Skeletal muscle satellite cell (primary cell): Measurements from ENCODE around the gene RAPGEF5.
"Not testable (repeated sequence)": the region's sequence is repeated elsewhere in the genome, so short reads cannot be mapped to it uniquely, and the experiment has no call there.

Experiments
- H3K27me3 ChIP-seq: 2 replicates; pipeline ENCODE4 v1.7.0; 2013; ENCODE audit warnings: low read length; ENCODE audit not compliant: control insufficient read depth, insufficient read depth
- H3K36me3 ChIP-seq: 2 replicates; pipeline ENCODE4 v1.7.0; 2013; ENCODE audit warnings: mild to moderate bottlenecking, control low read depth, low read length; ENCODE audit not compliant: insufficient read depth
- H3K4me1 ChIP-seq: 2 replicates; pipeline ENCODE4 v1.7.0; 2013; ENCODE audit warnings: low read length; ENCODE audit not compliant: control insufficient read depth, insufficient read depth
- H3K4me2 ChIP-seq: 2 replicates; pipeline ENCODE4 v1.7.0; 2013; ENCODE audit warnings: mild to moderate bottlenecking, low read length
- H3K4me3 ChIP-seq: 2 replicates; pipeline ENCODE4 v1.7.0; 2013; ENCODE audit warnings: low read length
- H3K9ac ChIP-seq: 2 replicates; pipeline ENCODE4 v1.7.0; 2013; ENCODE audit warnings: mild to moderate bottlenecking, low read depth, low read length, moderate library complexity
- H3K9me3 ChIP-seq: replicated peaks from 2 replicates; pipeline ENCODE4 v1.7.0; 2013; ENCODE audit warnings: mild to moderate bottlenecking, control low read depth, low read length

Gene RAPGEF5

DNA sequence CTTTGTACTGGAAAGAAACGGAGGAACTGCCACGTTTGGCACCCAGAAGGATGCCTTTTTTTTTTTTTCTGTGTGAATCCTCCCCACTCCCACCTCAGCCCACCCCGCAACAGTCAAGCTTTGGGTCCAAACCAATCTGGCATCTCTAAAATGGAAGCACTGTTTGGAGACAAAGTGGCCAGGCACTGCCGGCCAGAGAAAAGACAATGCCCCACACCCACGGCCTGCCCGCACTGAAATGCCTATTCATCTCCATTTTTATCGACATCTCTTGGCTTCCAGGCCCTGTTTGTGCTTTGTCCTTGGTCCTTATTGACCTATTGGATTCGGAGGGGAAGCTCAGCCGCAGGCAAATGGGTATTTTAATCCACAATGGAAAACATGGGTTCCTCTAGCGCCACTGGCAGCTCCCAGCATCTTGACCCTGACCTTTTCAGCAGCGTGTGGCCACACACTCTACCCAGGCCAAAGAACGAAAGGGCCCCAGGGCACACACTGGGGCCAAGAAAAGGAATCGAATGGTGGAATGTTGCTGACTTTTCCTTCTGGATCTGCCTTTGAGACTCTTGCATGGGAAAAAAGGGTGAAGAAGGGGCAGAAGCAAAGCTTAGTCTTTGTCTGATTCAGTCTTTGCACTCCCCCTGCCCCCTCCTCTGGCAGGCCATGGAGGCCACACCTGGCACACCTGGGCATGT lies 248.7 kb downstream of the RAPGEF5 start:
- Histone ChIP-seq H3K4me3 (no peak overlapping the region), H3K27me3 (peaks cover 16% of the 10 kb centered on the region), H3K36me3 (no peaks in the 10 kb centered on the region), H3K9ac (no peak overlapping the region), H3K4me2 (no peak overlapping the region), H3K9me3 (no peaks in the 10 kb centered on the region), H3K4me1 (no peaks in the 10 kb centered on the region)

- Histone ChIP-seq H3K9ac (no peak overlapping the region), H3K9me3 (no peaks in the 10 kb centered on the region), H3K36me3 (no peaks in the 10 kb centered on the region), H3K4me2 (no peak overlapping the region), H3K4me1 (no peaks in the 10 kb centered on the region), H3K4me3 (no peak overlapping the region), H3K27me3 (peaks cover 24% of the 10 kb centered on the region)
Measured at GRCh38 chr7:22105550-22105949, 251.4 kb downstream of the RAPGEF5 start.

- H3K27me3 ChIP-seq: peaks cover 19% of the 10 kb centered on the region
- no peaks in the 10 kb centered on the region for H3K4me1 ChIP-seq
- no peaks in the 10 kb centered on the region for H3K36me3 ChIP-seq
- no peak overlapping the region for H3K4me2 ChIP-seq
- no peak overlapping the region for H3K9ac ChIP-seq
- H3K9me3 ChIP-seq: no peaks in the 10 kb centered on the region
- H3K4me3 ChIP-seq: no peak overlapping the region
Measured at GRCh38 chr7:22094413-22095342, 262.3 kb downstream of the RAPGEF5 start.

GRCh38 chr7:22093936-22094335 lies 263.0 kb downstream of the RAPGEF5 start:
- Histone ChIP-seq H3K9ac (no peak overlapping the region), H3K4me1 (no peaks in the 10 kb centered on the region), H3K27me3 (peaks cover 19% of the 10 kb centered on the region), H3K9me3 (no peaks in the 10 kb centered on the region), H3K36me3 (no peaks in the 10 kb centered on the region), H3K4me2 (no peak overlapping the region), H3K4me3 (no peak overlapping the region)

GRCh38 chr7:22093001-22093400 lies 264.0 kb downstream of the RAPGEF5 start:
- Histone ChIP-seq H3K9me3 (no peaks in the 10 kb centered on the region), H3K4me2 (no peak overlapping the region), H3K27me3 (peaks cover 15% of the 10 kb centered on the region), H3K4me3 (no peak overlapping the region), H3K4me1 (no peaks in the 10 kb centered on the region), H3K9ac (no peak overlapping the region), H3K36me3 (no peaks in the 10 kb centered on the region)

DNA sequence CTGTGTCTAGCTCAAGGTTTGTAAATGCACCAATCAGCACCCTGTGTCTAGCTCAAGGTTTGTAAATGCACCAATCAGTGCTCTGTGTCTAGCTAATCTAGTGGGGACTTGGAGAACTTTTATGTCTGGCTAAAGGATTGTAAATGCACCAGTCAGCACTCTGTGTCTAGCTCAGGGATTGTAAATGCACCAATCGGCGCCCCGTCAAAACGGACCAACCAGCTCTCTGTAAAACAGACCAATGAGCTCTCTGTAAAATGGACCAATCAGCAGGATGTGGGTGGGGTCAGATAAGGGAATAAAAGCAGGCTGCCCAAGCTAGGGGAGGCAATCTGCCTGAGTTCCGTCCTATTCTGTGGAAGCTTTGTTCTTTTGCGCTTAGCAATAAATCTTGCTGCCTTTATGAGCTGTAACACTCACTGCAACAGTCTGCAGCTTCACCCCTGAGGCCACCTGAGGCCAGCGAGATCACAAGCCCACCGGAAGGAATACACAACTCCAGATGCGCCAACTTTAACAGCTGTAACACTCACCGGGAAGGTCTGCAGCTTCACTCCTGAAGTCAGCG lies 265.9 kb downstream of the RAPGEF5 start:
- H3K4me2 ChIP-seq, H3K36me3 ChIP-seq, H3K9ac ChIP-seq, H3K4me3 ChIP-seq, H3K4me1 ChIP-seq, H3K9me3 ChIP-seq: not testable (repeated sequence)
- peaks cover 14% of the 10 kb centered on the region for H3K27me3 ChIP-seq

GRCh38 chr7:22090512-22090911 lies 266.4 kb downstream of the RAPGEF5 start:
- Histone ChIP-seq H3K4me1 (no peaks in the 10 kb centered on the region), H3K9me3 (no peaks in the 10 kb centered on the region), H3K27me3 (peaks cover 14% of the 10 kb centered on the region), H3K4me2 (no peak overlapping the region), H3K9ac (no peak overlapping the region), H3K36me3 (no peaks in the 10 kb centered on the region), H3K4me3 (no peak overlapping the region)

GRCh38 chr7:22090107-22090506 lies 266.8 kb downstream of the RAPGEF5 start:
- Histone ChIP-seq H3K9me3 (no peaks in the 10 kb centered on the region), H3K36me3 (no peaks in the 10 kb centered on the region), H3K4me2 (no peak overlapping the region), H3K4me3 (no peak overlapping the region), H3K27me3 (peaks cover 14% of the 10 kb centered on the region), H3K4me1 (no peaks in the 10 kb centered on the region), H3K9ac (no peak overlapping the region)

DNA sequence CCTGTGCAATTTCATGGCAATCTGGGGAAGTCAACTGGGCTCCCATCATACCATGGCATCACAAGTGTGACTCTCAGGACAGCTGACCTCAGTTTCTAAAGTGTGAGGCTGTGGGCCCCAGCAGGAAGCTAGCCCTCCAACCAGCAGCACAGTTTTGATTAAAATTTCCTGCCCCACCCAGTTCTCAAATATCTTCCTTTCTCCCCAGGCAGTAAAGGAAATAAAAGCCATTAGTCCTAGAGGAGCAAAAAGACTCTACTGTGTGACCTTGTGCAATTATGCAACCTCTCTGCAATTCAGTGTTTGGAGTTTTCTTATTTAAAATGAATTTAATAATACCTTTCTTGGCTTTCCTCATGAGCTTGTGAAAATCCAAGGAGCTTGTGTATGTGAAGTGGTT lies 268.1 kb downstream of the RAPGEF5 start:
- Histone ChIP-seq H3K36me3 (no peaks in the 10 kb centered on the region), H3K27me3 (peaks cover 14% of the 10 kb centered on the region), H3K4me1 (peaks cover 2% of the 10 kb centered on the region), H3K9me3 (no peaks in the 10 kb centered on the region), H3K9ac (no peak overlapping the region), H3K4me2 (no peak overlapping the region), H3K4me3 (no peak overlapping the region)

DNA sequence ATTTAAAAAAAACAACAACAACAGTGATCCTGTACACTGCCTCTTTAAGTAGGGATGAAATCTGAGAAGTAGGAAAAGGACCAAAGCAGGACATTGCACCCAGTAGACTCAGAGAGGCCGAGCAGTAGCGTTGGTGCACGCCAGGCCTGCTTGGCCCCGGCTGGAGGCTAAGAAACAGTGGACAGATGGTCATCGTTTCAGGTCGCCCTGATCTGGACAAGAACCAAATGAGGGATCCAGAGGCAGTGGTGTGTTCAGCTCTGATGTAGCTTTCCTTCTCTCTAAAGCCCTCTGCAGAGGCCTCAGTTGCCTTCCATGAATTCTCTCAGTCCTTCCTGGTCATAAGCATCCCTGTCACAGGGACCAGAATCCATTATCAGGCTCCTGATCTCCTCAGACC lies 269.1 kb downstream of the RAPGEF5 start:
- Histone ChIP-seq H3K9ac (no peak overlapping the region), H3K4me2 (no peak overlapping the region), H3K27me3 (peaks cover 10% of the 10 kb centered on the region), H3K4me3 (no peak overlapping the region), H3K36me3 (no peaks in the 10 kb centered on the region), H3K4me1 (peaks cover 5% of the 10 kb centered on the region), H3K9me3 (no peaks in the 10 kb centered on the region)

- peaks cover 5% of the 10 kb centered on the region for H3K4me1 ChIP-seq
- peak overlapping the region; percentile 89 for H3K4me3 ChIP-seq
- peak overlapping the region; percentile 82 for H3K9ac ChIP-seq
- no peaks in the 10 kb centered on the region for H3K9me3 ChIP-seq
- no peaks in the 10 kb centered on the region for H3K36me3 ChIP-seq
- H3K4me2 ChIP-seq: peak overlapping the region; percentile 96
- H3K27me3 ChIP-seq: peaks cover 6% of the 10 kb centered on the region
Measured at GRCh38 chr7:22083704-22084240, 273.2 kb downstream of the RAPGEF5 start.
